ENCODE results near the gene UNC5B.

Gene UNC5B

DNA sequence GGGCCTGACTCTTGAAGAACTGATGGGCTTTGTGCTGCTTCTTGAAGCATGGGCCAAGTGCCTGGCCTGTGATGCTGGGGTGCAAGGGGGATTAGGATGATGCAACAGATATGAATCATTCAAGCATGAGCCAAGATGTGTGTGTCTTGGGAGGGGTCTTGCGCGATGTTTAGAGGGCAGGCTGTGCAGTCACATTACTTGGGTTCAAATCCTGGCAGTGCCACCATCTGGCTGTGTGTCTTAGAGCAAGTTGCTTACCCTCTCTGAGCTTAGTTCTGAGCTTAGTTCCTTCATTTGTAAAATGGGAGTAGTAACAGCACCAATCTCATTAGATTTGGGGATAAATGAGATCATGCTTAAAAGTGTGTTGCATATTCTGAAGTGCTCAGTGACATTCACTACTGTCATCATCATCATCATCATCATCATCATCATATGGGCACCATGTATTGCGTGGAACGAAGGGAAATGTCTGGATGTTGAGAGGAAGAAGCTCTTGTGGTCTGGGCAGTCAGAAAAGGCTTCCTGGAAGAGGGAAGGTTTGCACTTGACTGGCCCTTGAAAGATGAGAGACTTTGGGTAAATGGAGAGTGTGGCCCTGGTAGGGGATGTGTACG is 9.3 kb downstream of the UNC5B start:
- DNase-seq (ENCODE audit: extremely low read depth in 1 of 2, low read depth in 1 of 2) = no peak

DNA sequence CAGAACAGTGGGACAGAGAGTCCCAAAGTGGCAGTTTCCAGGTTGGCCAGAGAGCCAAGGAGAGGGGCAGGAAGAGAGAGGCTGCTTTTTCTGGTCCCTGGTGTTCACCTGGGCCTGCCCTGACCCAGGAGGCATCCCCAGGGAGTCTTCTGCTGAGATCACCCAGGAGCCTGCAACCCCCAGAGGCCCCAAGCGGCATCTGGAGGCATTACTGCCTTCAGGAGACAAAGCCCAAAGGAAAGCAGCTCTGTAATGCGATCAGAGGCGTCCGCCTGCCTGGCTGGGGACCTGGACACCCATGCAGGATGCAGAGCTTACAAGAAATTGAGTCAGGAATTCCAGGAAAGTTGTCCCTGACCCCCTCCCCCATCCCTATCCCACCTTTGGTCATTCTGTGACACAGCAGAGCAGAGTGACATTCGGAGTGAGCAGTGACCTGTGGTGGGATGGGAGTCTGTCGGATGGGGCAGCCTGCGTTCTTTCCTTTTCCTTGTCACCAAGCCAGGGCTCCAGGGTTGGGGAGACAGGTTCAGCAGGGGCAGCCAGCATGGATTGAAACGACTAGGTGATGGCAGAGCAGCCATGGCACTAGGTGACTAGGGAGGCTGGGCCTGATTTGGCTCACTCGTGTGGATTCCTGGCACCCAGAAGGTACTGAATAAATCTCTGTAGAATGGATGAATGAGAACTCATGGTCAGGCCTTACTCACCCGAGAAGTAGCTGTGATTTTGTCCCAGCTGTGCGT is 10.4 kb downstream of the UNC5B start:
- no peak for DNase-seq (ENCODE audit: extremely low read depth in 1 of 2, low read depth in 1 of 2)

DNA sequence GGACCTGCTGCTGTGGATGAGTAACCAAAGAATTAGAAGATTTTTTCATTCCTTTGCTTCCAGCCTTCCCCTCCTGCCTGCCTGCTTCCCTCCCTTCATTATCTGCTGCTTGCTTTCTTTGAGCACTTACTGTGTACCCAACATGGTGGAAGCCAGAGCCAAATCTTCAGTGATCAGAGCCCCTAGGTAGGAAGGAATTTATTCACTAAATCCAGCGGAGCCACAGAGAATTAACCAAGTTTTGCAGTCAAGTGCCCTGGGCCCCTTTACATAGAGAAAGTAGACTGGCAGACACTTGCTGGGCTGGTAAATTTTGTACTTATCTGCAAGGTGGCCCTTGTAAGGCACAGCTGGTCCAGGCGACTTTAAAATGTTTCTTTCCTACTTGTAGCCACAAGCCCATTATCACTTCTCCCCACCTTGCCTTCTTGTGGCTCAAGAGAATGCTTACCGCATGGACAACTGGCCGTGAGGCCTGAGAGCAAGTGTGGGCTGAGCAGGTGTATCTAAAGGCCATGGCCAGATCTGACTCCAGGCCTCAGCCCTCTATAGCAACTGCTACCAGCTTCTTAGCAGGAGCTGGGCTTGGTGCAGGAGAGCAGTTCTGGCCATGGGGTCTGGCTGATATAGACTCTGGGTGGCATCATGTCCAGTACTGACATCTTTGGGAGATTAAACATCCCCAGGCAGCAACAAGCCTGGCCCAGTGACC is 11.1 kb downstream of the UNC5B start:
- no peak for DNase-seq (ENCODE audit: extremely low read depth in 1 of 2, low read depth in 1 of 2)

DNA sequence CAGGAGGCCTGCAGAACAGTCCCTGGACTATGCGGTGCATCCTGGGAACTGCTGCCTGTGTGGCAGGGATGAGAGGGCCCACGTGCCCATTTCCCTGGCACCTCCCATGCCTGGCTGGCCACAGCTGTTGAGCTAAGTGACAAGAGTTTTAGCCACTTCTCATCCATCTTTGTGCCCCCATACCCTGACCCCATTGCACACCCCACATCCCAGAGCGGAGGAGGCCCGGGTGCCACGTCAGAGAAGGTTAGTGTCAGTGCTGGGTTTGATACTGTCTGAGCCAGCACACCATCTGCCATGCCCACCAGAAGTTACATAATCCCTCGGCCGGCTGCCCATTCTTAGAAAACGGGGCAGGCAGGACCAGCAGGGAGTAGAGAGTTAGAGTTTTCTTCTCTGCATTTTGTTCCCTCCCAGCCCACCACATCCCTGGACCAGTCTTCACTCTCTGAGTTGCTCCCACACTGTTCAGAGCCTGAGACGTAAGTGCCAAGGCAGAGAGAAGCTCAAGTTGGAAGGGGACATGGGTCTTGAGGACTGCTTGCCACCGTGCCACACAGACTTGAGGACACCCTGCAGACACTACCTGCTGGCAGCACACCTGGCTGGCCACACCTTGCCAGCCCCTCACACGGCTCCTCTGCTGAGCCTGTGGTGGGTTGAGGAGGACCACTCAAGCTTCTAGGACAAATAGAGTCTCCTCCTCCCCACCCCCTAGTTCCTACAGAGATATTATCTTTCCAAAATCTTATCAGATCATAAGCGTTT is 13.1 kb downstream of the UNC5B start:
- no peak for DNase-seq (ENCODE audit: extremely low read depth in 1 of 2, low read depth in 1 of 2)

DNA sequence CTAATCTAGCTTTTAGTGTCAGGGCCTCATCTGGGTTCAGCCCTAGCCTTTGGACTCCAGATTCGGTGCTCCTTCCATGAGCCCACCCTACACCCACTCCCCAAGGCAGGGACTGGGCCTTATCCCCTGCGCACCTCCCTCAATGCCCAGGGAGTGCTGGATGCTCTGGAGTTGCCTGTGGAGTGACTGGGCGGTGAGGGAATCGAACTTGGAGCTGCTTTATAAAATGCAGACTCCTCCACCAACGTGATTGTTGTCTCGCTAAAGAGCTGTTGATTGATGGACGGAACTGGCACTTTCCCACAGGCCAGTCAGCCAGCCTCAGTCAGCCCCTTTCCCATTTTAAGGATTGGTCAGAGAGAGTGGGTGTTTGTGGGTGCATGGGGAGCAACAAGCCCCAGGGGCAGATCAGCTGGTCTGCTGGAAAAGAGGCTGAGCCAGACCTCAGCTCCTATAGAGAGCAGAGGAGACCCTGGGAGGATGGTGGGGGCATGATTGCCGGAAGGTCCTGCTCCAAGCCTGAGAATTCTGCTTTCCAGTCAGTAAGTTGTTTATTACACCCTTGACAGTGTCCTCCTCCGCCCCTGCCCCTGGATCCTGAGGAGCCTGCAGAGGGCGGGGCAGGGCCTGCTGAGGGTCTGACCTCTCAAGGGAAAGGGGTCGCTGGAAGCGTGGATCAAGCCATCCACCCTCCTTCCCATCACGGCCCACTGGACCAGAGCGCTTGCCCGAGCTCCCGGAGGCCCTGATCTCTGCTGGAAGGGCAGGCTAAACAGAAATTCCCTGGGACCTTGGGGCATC is 16.7 kb downstream of the UNC5B start:
- DNase-seq (ENCODE audit: extremely low read depth in 1 of 2, low read depth in 1 of 2) = no peak

DNA sequence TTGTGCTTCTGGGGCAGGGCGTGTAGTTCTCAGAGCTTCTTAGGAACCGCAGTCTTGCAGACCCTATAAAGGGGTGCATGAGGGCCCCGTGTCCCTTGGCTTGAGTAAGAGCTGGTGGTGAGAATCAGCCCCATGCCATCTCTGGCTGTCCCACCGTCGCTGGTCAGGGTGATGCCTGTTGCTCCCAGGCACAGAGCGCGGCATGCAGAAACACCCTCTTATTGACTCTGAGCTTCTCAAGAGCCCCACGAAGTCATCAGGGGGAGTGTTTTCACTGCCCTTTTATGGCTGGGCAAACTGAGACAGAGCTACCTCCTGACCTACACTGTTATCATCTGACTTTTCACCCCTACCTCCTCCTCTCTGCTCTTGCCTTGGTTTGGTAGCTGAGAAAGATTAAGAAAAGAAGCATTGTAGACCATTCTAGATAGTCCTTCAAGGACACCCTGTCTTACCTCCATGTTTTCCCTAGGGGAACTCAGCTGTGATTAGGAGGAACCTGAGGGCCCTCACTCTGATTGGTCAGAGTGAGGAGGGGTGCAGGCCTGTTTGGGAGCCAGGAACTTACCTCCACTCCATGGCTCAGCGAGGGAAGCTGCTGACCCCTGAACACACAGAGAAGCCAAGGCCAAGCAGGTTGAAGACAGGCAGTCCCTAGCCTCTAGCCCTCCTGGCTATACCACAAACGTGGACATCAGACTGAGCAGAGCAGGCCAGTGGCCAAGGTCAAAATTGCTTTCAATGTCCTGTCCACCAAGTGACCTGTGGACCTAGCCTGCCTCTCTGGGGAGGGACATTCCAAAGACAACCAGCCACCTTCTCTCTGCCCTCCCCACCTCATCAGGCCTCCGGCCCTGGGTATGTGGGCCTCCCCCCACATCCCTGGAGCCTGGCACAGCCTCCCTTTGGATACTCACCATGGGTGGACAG is 17.6 kb downstream of the UNC5B start:
- no peak for DNase-seq (ENCODE audit: extremely low read depth in 1 of 2, low read depth in 1 of 2)

DNA sequence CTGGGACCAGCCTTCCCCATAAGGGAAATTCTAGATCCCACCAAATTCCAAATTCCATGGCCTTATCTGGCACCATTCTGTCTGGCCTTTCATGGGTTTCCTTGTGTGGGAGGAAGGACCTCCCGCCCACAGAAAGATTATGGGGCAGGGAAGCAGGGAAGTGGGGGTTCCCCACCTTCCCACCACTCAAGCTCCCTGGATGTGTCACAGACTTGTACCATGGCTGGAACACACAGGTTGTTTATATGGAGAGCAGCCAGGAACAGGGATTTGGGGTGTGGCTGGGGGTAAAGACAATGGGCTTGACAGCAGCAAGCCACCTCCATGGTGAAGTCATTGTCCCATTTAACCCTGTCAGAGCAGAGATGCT is 18.3 kb downstream of the UNC5B start:
- DNase-seq (ENCODE audit: extremely low read depth in 1 of 2, low read depth in 1 of 2) = no peak

DNA sequence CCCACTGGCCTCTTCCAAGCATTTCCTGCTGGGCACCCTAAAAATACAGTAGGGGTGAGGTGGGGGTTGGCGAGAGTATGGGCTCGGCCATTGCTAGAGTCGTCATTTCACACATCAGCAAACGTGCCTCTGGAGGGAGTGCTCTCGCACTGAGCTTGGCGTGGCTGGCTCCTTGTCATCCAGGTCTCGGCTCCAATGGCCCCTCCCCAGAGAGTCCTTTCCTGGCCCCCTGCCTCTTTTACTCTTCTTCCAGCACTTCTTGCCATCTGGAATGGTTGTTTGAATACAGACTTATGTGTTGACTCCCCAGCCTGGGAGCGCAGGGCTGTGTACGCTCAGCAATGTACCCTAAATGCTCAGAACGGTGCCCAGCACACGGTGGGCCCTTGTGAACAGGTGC is 18.8 kb downstream of the UNC5B start:
- no peak for DNase-seq (ENCODE audit: extremely low read depth in 1 of 2, low read depth in 1 of 2)

DNA sequence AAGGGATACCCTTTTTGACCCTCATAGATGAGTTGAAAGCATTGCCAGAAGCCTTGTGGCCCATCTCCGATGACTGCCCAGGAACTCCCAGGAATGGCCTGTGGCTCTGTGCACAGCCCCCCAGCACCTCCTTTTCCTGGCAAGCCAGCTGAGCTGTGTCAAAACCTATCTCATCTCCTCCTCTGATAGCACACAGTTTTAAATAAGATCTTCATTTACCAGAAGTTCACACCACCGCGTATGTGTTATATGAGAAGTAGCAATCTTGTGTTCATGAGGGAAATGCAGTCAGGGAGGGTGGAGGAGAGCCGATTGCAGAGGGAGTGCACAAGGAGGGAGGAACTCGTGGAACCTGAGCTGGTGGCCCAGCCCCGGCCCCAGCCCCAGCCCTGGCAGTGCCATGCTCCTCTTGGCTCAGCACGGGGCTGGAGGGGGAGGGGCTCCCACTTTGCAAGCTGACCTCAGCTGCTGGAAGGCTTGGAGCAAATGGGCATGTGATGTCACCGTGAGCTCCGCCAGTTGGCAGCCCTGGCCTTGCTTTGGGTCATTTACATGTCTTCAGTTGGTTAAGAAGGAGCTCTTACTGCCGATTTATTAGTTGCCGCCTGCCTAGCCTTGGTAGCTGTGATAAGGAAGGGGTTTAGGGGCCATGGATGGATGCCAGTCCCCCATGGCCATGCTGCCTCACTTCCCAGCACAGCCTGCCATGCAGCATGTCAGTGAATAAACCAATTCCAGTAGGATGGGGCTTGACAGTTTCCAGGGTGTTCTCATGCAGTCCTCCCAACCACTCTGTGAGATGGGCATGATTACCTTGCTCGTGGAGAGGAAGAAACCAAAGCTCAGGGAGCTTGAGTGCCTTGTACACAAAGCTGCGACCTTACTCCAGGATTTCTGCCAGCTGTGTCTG is 20.0 kb downstream of the UNC5B start:
- DNase-seq (ENCODE audit: extremely low read depth in 1 of 2, low read depth in 1 of 2) = no peak

DNA sequence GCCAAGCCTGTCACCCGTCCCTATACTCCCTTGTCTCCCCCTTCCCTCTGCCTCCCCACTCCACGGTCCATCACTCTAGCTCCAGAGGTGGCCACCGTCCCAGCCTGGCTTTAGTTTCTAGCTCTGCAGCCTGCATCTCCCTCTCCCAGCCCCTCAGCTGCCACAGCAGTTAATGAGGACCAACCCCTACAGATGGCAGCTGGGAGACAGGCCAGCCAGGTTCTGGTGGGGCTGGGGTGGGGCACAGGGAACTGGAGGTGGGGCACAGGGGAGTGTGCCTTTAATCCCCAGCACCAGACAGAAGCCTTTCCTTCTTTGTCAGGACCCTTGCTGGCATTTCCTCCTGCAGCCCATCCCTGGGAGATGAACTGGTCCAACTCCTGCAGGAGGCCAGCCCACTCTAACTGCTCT is 21.1 kb downstream of the UNC5B start:
- DNase-seq (ENCODE audit: extremely low read depth in 1 of 2, low read depth in 1 of 2) = no peak

DNA sequence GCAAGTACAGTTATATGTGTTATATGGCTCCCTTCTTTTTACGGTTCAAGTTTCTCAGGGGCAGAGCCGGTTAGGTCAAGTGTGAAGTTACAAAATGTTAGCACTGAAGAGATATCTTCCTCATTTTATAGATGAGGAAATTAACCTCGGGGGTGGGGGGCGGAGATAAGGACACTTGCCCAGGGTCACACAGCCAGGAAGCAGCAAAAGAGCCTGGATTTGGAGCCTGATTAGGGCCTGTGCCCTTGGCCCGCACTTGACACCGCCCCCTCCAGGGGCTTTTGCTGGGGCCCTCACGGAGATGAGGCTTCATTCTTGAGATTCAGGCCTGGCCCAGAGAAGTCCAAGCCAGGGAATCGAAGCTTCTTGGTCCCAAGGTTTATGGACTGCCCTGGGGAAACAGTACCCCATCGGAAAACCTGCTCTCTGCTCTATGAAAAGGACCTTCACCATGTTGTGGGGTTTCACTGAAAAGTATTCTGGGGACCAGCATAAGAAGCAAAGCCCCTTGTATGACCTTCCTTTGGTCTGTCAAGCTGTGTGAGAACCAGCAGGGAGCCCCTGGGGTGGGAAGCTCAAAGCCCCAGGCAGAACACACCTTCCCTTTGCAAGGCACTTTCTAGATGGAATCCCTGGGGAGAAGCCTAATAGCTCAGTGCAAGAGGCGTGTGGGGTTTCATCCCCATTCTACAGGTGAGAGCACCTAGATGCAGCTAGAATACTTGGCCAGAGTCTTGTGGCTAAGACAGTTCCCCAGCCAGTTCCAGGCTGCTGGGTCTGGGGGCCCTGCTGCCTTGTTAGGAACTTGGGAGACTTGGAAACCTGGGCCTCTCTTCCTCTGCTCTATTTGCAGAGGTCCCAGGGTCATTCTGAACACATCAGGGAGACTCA is 21.9 kb downstream of the UNC5B start:
- DNase-seq (ENCODE audit: extremely low read depth in 1 of 2, low read depth in 1 of 2) = no peak

DNA sequence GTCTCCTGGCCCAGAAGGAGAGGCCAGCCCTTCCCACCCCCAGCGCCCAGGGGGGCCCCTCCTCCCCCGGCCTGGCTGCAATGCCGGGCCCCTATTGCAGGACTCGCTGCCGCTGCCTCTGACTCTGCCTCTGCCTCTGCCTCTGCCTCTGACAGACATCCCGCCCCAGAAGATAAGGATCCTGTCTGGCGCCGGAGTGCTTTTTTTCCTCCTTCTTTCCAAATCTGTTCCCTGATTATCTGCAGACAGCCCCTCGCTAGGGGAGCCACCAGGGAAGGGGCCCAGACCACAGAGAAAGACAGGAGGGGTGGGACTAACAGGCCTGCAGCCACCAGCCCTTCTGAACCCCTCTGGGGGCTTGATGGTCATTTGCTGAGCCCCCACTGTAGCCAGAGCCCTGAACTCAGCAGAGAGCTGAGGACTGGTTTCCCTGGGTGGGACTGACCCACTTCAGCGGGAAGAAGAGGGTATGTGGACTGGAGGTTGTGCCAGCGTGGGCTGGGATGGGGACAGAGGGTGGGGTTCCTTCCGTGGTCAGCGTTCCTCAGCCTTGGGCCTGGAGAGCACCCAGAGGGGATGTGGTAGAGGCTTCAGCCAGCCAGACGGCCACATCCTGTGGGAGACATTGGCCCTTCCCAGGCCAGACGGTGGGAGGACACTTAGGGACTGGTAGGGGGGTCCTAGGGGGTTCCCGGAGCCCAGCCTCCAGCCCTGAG is 22.8 kb downstream of the UNC5B start:
- DNase-seq (ENCODE audit: extremely low read depth in 1 of 2, low read depth in 1 of 2) = no peak

DNA sequence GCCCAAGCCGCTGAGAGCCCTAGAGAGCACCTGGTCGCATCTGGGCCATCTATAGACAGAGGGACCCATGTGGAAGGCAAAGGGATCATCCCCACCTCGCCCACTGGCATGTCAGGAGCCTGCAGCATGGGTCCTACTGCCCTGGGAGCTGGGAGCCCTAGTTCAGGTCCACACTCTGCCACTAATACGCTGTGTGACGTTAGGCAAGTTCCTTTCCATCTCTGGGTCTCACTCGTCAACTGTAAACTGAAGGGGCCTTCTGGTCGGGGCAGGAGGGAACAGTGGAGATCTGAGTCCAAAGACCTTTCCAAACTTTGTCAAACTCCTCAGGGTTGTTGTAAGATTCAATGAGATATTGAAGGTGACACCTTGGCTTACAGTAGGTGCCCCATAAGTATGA is 23.4 kb downstream of the UNC5B start:
- DNase-seq (ENCODE audit: extremely low read depth in 1 of 2, low read depth in 1 of 2) = no peak

DNA sequence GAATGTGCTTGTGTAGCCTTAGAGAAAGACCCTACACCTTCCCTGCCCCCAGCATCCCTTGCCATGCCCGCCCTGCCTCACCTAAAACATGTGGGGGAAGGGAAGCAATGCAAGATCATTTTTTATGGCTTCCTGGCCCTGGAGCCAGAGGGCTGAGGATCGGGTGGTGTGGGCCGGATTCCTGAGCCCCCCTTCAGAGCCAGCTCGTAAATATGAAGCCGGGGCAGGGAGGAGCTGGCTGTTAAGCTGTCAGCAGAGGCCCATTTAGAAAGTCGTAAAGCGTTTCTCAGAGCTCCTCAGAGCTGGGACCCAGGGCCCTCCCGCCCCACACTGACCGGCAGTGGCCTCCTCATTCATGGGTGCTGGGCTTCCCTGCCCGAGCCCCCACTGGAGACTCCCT is 23.9 kb downstream of the UNC5B start:
- no peak for DNase-seq (ENCODE audit: extremely low read depth in 1 of 2, low read depth in 1 of 2)

DNA sequence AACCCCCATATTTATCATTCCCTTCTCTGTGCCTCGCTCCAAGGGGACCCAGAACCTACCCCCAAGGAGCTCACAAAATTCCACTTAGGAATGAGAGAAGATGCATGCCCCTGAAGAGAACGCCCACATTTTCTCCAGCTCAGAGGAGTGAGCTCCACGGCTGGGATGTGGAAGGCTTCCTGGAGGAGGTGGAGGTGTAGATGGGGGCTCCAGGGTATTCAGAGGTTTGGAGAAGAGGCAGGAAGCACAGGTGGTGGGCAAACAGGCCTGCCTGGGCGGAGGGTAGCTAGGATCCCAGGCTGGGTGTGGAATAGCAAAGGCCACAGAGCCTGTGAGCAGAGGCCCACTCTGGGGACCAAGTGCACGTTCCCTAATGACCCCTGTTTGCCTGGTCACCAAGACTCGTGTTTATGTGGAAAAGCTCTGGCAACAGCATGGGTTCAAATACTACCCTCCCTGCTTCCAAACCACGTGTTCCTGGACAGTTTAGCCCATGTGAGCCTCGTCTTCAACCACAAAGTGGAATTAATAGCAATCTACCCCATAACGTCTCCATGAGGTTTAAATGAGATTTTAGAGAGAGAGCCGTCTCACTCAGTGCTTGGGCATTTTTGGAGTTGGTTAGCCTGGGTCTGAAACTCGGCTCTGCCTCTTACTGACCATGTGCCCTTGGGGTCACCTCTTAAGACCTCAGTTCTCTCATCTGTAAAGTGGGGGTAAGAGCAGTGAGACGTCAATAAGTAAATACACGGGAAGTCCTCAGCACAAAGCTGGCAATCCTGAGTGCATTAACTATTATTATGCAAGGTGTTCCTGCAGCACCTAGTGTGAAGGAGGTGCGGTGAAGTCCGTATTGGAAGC is 24.7 kb downstream of the UNC5B start:
- DNase-seq (ENCODE audit: extremely low read depth in 1 of 2, low read depth in 1 of 2) = no peak

Data from stimulated activated CD8-positive, alpha-beta memory T cell treated with anti-CD3 and anti-CD28 coated beads, Interleukin-7, amount 100 ng/mL, for 48 hours (primary cell).